Measurements from ENCODE around the gene SLC25A47.
"Not testable (repeated sequence)": the region's sequence is repeated elsewhere in the genome, so short reads cannot be mapped to it uniquely, and the experiment has no call there.

SLC25A47 gene

GRCh38 chr14:100281286-100282082, 41.7 kb upstream of the SLC25A47 start:
- no peak for TF ChIP-seq CTCF (conservative IDR thresholded peaks at IDR 0.05; ENCODE audit: low read depth)
- no peak for DNase-seq (ENCODE audit: low spot score)
- ChIA-PET CTCF (interaction anchor here (0.6 to 1.3 kb wide), 4 partner anchors 9 to 728 kb away, joined by 3 to 4 read pairs (median 4); no protein-coding TSS in a partner anchor), POLR2A (ENCODE audit: low non-redundant PET) (no interaction called here)
- H3K27ac ChIP-seq, result peak overlapping the region; percentile 79

GRCh38 chr14:100282083-100282350, 41.1 kb upstream of the SLC25A47 start:
- DNase-seq (ENCODE audit: low spot score), result no peak
- peak overlapping the region; percentile 79 for H3K27ac ChIP-seq
- TF ChIP-seq CTCF (conservative IDR thresholded peaks at IDR 0.05; ENCODE audit: low read depth), result no peak
- ChIA-PET POLR2A (ENCODE audit: low non-redundant PET) (no interaction called here), CTCF (interaction anchor here (0.6 to 1.3 kb wide), 3 partner anchors 9 to 728 kb away, joined by 3 to 4 read pairs (median 3); no protein-coding TSS in a partner anchor)

- POLR2A ChIA-PET (ENCODE audit: low non-redundant PET), result interaction anchor here (0.6 to 1.1 kb wide), 2 partner anchors 363 to 1845 kb away, joined by 3 to 4 read pairs; no protein-coding TSS in a partner anchor
- no peak for DNase-seq (ENCODE audit: low spot score)
- CTCF ChIA-PET, result interaction anchor here (1.3 kb wide), 1 partner anchor 10 kb away, joined by 4 read pairs; no protein-coding TSS in a partner anchor
- H3K27ac ChIP-seq, result peak overlapping the region; percentile 79
- TF ChIP-seq CTCF (conservative IDR thresholded peaks at IDR 0.05; ENCODE audit: low read depth), result no peak
Measured at GRCh38 chr14:100282766-100283419, 40.2 kb upstream of the SLC25A47 start.

- POLR2A ChIA-PET (ENCODE audit: low non-redundant PET), result interaction anchor here (0.6 to 1.1 kb wide), 2 partner anchors 362 to 1844 kb away, joined by 3 to 4 read pairs; no protein-coding TSS in a partner anchor
- DNase-seq (ENCODE audit: low spot score); CTCF ChIA-PET: not testable (repeated sequence)
- H3K27ac ChIP-seq, result peak overlapping the region; percentile 79
Measured at GRCh38 chr14:100283436-100283835, 39.7 kb upstream of the SLC25A47 start.

- no peak for TF ChIP-seq CTCF (conservative IDR thresholded peaks at IDR 0.05; ENCODE audit: low read depth)
- POLR2A ChIA-PET (ENCODE audit: low non-redundant PET), result interaction anchor here (0.5 kb wide), 1 partner anchor 29 kb away, joined by 5 read pairs; no protein-coding TSS in a partner anchor
- DNase-seq (ENCODE audit: low spot score), result no peak
- peak overlapping the region; percentile 79 for H3K27ac ChIP-seq
- CTCF ChIA-PET, result interaction anchor here (0.6 to 2.3 kb wide), 7 partner anchors 11 to 1795 kb away, joined by 3 to 13 read pairs (median 4); partner anchors contain the start of gene SLC25A47
Measured at GRCh38 chr14:100283984-100284881, 38.9 kb upstream of the SLC25A47 start.

GRCh38 chr14:100285021-100285912, 37.9 kb upstream of the SLC25A47 start:
- peak overlapping the region; percentile 79 for H3K27ac ChIP-seq
- peak; percentile 85 for TF ChIP-seq CTCF (conservative IDR thresholded peaks at IDR 0.05; ENCODE audit: low read depth)
- ChIA-PET CTCF (interaction anchor here (0.5 to 2.3 kb wide), 26 partner anchors 9 to 1794 kb away, joined by 3 to 13 read pairs (median 4); partner anchors contain the start of gene SLC25A47), POLR2A (ENCODE audit: low non-redundant PET) (interaction anchor here (0.5 kb wide), 1 partner anchor 302 kb away, joined by 3 read pairs; the partner anchor contains the start of gene BEGAIN)
- peak; percentile 85 for DNase-seq (ENCODE audit: low spot score)

Measured in RWPE1 (cell line).